SKM-1 treated with dmso at 0.1 percent for 144 hours (cell line): ENCODE results near the gene ATF6.
"Not testable (repeated sequence)": the region's sequence is repeated elsewhere in the genome, so short reads cannot be mapped to it uniquely, and the experiment has no call there.

Experiments
- DNase-seq: peaks from one replicate; lab custom pipeline; 2025; ENCODE audit not compliant: unreplicated experiment; lab: John Stamatoyannopoulos, UW

Gene ATF6

DNA sequence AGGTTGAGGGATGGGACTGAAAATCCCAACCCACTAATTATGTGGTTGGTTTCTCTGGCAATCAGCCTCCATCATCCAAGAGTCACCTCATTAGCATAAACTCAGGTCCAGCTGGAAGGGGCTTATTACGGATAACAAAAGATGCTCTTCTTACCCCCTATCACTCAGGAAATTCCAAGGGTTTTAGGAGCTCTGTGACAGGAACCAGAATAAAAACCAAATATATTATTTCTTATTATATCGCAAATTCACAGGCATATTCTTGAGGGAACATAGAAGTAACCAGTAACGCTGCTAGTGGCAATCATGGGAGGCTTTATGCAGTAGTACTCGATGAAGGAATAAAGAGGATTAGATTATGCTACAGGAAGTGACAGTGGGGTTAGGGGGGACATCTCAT, 59.7 kb downstream of the ATF6 start:
- DNase-seq: no peak

DNA sequence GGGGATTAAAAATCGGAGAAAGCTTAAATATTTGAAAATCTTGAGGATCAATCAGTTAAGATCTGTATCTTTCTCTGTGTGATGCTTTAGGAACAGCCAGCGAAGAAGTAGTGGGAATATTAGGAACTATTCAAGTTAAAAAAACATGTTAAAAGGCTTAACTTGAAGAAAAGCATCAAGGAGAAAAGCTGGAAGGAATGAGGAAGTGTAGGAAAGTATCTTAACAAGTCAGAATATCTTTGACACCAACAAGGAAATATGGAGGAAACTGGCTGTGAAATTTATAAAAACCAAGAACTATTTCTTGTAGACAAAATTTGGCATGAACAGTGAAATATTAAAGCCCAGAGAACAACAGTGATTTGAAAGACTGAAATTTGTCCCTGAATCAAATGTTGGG, 60.4 kb downstream of the ATF6 start:
- DNase-seq: no peak

DNA sequence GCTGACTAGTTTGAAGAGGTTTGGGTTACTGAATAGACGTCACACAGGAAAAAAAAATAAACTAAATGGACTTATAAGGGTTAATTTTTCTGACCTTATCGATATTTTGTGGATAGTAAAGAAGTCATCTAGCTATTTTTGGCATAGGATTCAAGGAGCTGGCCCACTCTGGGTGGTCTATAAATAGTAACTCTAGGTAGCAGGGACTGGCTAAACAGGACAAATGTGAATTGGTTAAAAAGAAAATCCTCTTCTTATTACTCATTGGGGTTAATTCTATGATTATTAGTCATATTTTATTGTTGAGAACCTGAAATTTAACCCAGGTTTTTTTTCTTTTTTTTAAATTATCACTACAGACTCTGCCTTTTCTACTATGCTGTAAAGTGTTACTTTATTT, 61.7 kb downstream of the ATF6 start:
- no peak for DNase-seq

DNA sequence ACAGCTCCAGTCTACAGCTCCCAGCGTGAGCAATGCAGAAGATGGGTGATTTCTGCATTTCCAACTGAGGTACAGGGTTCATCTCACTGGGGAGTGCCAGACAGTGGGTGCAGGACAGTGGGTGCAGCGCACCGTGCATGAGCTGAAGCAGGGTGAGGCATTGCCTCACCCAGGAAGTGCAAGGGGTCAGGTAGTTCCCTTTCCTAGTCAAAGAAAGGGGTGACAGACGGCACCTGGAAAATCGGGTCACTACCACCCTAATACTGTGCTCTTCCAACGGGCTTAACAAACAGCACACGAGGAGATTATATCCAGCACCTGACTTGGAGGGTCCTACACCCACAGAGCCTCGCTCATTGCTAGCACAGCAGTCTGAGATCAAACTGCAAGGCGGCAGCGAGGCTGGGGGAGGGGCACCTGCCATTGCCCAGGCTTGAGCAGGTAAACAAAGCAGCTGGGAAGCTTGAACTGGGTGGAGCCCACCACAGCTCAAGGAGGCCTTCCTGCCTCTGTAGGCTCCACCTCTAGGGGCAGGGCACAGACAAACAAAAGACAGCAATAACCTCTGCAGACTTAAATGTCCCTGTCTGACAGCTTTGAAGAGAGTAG, 66.3 kb downstream of the ATF6 start:
- not testable (repeated sequence) for DNase-seq

DNA sequence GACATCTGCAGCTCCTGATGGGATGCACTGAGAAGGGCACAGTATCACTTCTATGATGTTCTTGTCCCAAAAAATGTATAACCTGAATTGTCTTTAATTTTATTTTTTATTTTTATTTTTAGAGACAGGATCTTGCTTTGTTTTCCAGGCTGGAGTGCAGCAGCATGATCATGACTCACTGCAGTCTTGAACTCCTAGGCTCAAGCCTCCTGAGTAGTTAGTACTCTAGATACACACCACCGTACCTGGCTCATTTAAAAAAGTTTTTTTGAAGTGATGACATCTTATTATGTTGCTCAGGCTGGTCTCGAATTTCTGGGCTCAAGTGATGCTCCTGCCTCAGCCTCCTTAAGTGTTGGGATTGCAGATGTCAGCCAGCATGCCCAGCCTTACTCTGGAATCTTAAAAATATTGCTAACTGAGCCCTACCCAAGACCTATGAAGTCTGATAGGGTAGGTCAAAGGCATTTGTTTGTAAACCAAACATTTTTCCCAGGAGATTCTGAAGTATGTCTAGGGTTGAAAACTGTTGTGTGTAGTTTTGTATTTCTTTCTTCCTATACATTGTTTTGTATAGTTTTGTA, 68.9 kb downstream of the ATF6 start:
- DNase-seq: no peak

DNA sequence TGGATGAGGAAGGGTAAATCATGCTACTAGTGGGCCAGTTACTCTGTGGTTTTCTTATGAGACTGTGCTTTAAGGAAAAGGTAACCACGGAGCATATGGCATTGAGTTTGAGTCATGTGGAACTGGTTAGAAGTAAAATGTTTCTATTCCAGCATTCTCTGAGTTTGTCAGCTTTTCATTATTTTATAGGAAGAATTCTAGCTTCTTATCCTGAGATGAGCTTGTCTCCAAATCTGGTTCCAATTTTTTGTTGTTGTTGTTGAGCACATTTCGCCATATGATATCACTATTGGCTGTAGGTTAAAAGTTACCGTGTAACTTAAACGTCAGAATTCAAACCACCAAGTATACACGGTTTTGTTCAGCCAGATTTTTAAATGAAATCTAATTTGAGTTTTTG, 69.9 kb downstream of the ATF6 start:
- DNase-seq: no peak

DNA sequence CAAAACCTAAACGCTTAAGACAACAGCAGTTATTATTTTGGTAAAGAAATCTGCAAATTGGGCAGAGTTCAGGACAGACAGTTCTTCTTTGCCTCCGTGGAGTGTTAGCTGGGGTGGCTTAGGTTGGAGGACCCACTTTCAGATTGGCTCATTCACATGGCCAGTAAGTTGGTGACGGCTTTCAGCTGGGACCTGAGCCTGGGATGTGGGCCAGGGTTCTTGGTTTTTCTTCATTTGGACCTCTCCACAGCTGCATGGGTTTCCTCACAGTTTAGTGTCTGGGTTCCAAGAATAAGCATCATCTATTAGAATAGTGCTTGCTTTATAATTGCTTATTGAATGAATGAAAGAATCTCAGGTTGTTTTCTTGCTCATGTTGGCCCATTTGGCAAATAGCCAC, 72.2 kb downstream of the ATF6 start:
- DNase-seq: no peak

DNA sequence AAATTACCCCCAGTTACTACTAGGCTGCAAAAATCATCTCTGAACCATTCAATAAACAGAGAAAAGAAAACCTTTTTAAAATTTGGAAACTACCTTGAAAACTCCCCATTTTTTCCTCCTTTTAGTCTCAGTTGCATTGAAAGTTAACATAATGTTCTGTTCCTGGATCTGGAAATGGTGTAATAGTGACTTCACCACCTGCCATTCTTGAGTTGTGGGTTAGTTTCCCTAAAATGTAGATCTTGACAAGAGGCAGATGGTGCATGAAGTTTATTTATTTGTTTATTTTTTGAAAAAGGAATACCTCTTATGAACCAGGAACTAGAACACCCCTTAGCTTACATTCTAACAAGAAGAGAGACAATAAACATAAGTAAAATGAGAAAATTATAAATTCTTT, 72.8 kb downstream of the ATF6 start:
- no peak for DNase-seq

DNA sequence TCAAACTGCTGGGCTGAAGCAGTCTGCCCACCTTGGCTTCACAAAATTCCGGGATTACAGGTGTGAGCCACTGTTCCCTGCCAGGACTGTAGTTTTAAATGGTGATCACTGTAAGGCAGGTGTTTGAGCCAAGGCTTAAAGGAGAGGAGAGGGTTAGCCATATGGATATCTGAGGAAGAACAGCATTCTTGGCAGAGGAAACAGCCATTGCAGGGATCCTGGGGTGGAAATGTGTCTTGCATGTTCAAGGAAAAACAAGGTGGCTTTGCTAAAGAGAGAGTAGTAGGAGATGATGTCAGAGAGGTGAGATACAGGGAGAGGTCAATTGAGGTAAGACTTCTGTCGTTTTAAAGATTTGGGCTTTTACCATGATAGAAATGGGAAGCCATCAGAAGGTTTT, 73.5 kb downstream of the ATF6 start:
- DNase-seq: no peak

DNA sequence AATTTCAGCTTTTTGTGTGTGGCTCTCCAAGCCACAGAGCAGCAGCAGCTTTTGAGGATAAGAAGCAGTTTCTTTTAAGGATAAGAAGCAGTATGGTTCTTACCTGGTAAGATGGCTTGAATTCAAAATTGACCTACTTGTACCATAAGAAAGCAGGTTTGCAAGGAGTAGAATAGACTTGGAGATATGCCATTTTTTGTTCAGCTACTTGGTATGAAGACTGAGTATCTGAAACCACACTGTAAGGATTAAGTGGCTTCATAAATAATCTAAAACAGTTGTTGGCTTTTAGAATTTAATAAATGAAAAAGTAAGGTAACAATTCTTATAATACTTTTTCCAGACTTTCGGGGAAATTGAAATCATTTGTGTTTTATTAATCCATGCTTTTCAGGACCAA, 74.2 kb downstream of the ATF6 start:
- no peak for DNase-seq

DNA sequence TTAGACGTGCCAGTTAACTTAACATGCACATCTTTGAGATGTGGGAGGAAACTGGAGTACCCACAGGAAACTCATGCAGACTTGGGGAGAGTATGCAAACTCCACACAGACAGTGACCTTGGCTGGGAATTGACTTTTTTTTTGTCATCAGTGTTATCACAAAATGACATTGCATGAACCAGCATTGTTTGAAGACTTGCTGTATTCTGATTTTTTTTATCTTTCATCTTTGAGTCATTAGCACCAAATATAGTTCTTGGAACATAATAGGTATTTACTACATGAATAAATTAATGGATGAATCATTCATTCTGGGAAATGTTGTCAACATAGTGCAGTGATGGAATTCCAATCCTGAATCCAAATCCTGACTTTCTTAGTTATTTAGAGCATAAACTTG, 77.0 kb downstream of the ATF6 start:
- DNase-seq: no peak

DNA sequence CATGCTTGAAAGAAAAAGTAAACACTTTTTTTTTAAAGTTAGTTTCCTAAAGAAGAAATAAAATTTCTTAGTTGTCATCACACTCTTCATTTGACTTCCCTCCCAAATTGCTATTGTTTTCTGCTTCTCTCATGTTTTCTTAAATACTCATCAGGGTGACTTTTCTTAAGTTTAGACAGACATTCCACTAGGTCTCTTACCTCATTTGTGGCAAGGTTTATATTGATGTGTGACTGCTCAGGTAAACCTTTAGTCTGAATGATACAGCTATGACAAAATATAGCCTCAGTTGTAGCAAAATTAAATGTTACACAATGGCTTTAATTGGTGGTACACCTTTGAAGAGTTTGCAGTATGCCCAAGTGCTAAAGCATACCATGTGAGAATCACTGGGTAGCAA, 78.6 kb downstream of the ATF6 start:
- no peak for DNase-seq

DNA sequence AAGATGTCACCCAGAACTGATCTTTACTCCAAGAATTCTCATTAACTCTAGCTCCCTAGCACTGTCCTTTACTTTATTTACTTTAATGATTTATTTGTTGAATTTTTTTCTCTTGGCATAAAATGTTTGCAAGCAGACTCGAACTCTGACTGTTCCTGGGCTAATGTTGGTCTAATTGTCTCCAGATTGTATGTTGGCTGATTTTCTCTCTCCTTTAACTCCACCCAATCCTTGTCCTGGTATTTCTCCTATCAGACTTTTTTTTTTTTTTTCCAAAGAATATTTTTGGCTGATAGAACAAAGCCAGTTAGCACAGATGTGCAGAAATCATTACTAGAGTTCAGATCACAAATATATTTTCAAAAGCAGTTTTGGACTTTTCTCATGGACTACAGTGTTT, 82.6 kb downstream of the ATF6 start:
- no peak for DNase-seq

DNA sequence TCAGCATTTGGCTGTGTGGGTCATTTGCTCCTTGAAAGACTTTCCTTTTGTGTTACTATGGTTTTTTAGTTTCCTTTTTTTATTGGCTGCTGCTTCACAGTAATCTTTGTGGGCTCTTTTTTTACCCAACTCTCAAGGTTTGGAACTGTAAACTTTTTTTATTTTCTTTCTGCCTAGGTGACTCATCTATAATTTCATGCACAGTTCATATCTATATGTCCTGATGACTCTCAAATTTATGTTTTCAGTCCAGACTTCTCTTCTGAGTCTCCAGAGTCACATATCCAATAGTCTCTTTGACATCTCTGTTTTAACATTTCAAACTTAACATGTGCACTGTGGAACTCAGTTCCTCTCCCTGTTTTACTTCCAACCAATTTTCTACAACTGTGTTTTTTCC, 83.4 kb downstream of the ATF6 start:
- no peak for DNase-seq

DNA sequence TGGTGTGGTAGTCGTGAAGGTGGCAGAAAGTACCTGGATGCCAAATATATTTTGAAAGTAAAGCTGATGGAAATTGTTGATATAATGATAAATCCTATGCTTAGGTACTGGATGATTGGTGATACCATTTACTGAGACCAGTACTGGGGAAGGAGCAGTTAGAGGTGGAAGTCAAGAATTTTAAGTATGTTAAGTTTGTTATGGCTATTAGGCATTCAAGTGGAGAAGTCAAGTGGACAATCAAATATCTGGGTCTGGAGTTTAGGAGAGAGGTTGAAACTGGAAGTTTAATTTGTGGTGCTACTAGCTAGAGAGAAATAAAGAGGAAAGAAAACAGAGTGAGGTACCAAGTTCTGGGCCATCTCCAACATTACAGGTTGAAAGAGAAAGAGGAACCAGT, 89.1 kb downstream of the ATF6 start:
- no peak for DNase-seq

DNA sequence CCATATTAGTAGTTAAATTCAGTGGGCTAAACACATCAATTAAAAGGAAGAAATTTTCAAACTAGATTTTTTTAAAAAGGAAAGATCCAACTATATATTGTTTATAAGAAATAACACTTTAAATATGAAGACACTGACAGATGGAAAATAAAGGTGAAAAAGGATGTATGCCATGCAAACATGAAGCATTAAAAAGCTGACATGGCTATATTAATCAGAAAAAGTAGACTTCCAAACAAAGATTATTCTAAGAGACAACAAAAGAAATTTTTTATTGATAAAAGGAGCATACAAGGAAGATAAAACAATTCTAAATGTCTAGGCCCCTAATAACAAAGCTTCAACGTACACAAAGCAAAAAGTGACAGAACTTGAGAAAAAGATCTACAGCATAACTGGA, 92.2 kb downstream of the ATF6 start:
- DNase-seq: no peak

DNA sequence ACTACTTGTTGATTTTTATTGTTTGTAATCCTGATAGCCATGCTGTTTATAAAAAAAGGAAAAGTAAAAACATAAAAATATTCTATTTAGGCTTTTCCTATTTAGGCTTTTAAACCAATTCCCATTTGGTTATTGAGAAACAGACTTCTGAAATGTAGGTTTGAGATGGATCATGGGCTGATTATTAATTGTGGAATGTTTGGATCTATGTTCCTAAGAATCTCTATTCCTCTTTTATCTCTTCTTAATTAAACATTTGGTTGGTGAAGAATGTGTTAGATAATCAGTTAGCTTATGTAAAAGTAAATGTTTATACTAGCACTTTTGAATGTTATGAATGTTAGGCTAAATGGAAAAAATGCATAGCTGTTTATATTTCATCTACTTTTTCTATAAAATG, 97.4 kb downstream of the ATF6 start:
- DNase-seq: no peak

DNA sequence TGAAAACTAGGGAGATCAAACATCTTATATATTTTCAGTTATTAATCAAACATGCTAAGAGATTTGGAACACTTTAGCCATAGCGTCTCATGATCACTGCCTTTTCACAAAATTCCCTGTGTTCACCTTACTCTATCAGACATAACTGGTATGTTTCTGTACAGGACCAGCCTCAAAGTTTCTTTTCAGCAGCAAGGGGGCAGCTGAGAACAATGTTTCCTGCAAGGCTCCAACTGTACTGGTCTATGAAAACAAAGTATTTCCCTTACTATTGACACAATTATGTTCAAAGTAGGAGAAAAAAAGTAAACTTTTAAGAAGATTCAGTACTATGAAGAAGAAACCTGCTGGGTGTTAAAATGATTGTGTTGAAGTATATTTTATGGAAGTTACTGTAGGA, 98.5 kb downstream of the ATF6 start:
- no peak for DNase-seq

DNA sequence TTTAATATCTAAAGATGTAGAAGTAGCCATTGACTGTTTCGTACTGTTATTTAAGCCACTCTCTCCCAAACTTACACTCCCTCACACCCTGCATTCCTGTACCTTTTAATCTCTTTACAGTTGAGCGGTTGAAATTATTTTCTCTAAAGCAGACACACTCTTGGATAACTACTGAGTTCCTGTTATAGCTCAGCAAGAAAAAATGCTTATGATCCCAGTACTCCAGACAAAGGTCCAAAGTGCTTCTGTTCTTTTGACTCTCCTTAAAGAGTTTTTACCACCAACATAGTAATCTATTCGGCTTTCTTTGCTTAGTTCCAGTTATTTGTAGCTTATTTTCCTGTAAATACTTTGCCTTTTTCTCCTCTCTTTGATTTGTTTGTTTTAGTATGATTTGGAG, 100.1 kb downstream of the ATF6 start:
- DNase-seq: no peak

DNA sequence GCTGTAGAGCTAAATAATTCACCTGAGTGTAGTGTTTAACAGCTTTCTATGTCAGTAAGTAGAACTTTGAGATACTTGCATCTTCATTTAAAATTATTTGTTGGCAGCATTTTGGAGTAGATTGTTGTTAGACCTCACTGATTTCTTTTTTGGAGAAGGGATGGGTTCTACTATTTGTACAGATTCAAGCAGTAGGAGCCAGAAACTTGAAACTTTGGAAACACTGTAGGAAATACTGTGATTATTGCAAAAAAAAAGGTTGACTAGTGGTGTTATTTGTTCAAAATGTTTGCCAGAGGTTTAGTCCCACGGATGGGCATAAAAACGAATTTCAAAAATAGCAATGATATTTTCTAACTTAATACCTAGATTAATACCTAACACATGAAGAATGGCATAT, 102.7 kb downstream of the ATF6 start:
- DNase-seq: no peak

DNA sequence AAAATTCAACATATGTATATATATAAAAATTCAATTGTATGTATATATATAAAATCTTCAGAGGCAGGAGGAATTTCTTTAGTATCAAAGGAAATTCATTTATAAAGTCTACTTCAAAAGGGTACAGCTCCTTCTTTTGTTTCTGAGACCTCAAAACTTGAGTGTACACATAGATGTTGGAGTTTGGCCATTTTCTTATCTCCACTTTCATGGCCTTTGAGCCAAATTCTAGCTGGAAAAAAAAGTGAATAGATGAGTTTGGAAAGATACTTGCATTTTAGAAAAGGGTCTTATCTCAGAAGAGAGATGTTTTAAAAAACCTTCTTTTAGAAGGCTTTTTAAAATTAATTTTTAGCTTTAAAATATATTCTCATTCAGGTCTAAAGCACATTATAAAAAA, 103.2 kb downstream of the ATF6 start:
- no peak for DNase-seq

DNA sequence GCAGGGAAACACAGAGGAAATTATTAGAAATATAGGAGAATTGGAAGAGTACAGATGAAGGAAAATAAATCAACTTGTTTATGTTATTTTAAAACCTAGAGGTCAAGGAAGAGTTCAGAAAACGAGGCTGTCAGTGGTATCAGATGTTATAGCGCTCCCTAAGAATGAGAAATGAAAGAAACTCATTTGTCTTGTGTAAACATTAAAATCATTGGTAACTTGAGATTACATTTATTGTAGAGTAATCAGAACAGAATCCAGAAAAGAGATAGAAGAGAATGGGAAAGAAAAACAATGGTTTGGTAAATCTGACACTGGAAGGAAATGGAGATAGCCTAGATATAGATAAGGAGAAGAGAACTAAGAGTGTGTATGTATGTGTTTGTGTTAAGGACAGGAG, 106.4 kb downstream of the ATF6 start:
- no peak for DNase-seq

DNA sequence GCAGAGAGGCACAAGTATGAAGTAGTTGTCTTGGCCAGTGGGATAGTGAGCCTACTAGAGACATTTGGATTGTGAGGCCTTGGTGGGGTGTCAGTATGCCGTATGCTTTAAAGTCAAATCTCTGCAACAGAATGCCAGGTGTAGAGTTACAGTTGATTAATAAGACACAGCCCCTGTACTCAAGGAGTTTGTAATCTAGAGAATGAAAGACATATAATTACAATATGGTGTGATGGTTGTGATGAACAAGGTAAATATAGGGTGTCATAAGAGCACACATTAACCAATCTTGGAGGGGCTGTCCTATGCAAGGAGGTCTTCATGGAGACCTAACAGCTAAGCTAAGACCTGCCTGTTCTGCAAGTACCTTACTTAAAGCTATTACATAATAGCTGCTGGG, 113.1 kb downstream of the ATF6 start:
- no peak for DNase-seq

DNA sequence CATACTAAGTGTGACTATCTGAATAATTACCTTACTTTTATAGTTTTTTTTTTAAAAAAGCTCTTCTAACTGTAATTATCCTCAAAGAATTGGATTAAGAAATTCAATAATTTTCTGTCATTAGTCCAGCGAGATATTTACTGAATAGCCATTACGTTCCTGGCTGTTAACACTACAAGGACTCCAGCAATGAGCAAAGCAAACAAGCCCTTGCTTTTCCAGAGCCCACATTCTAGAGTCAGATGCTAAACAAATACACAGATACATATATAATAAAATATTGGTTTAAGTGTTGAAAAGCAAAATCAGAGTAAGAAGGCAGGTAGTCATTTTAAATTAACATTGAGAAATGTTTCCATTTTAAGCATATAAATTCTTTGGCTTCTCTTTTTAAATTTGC, 118.4 kb downstream of the ATF6 start:
- no peak for DNase-seq
